Measurements from ENCODE around the gene SPATA33. TPM values are rescaled to one million over a fixed set of nuclear protein-coding genes. Genes with fewer than 3 reads are reported as not detected.
A peak's percentile ranks its signal among the peaks of the same experiment; 100 is the strongest.

Gene SPATA33
- 10 to 100 TPM in 1 of 2 donors, 1 to 10 TPM in 1; 8.3 to 10.1 TPM for total RNA-seq
- total RNA-seq: 9.4 to 10.9 reads per million in 2 donors

DNA sequence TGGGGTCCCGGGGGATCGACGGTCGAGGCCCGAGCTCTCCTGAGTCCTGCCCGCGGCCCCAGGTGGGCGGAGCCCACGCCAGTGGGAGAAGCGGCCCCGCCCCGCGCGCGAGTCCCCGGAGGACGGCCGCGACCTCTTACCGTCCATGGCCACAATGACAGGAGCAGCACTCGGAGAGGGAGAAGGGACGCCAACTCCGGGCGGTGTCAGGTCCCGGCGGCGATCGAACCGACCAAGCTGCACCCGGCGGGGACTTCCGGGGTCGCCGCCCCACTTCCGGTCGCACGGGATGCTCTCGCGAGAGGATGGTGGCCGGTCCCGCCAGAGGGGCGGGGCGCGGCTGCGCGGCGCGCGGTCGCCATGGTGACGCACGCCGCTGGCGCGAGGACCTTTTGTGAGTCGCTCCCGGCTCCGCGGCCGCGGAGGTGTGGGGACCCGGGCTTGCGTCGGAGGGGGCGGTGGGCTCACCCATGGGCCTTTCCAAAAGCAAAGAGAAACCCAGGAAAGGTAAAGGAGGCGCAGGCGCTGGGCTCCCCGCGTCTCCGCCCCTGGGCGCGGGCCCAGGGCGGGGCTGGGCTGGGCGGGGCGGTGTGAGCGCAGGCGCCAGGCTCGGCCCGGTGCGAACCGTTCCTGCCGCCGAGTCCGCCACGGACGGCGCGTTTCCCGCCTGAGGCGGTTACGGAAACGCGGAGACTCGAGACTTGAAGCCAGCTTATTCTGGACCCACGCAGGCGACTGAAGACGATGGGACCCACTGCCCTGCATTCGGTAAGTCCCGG is at the start of gene SPATA33, which contains the start of gene CHMP1A:
Gene SPATA33, plus strand, starts transcription at position 395 of the 779 bp plus-strand sequence. Its CDS starts 76 bp downstream, at position 471.
Gene CHMP1A, minus strand, starts transcription at position 267 of the 779 bp plus-strand sequence. Its CDS starts 120 bp downstream, at position 147.
- H3K9me3 ChIP-seq (ENCODE audit: control insufficient read depth, low read length, poor library complexity, severe bottlenecking): no peaks in the 10 kb centered on the region
- H3K27me3 Mint-ChIP-seq: no peaks in the 10 kb centered on the region
- DNase-seq (peak; percentile 91 to 93 (median 91)), ATAC-seq (peak; percentile 89)
- peak within 1 kb of the TSS; percentile 91 for H3K4me3 Mint-ChIP-seq
- peak within 1 kb of the TSS; percentile 69 for H3K27ac Mint-ChIP-seq
- H3K36me3 Mint-ChIP-seq (ENCODE audit: low read depth): no peaks in the 10 kb centered on the region
- peaks cover 24% of the 10 kb centered on the region for H3K4me1 Mint-ChIP-seq

- H3K36me3 Mint-ChIP-seq (ENCODE audit: low read depth): no peaks in the 10 kb centered on the region
- no peak overlapping the region for H3K27ac Mint-ChIP-seq
- no peak for ATAC-seq
Observed at GRCh38 chr16:89607937-89608740, 49.5 kb upstream of the SPATA33 start.

GRCh38 chr16:89610108-89610453 is 47.6 kb upstream of the SPATA33 start:
- Mint-ChIP-seq H3K4me3 (no peak overlapping the region), H3K4me1 (no peaks in the 10 kb centered on the region), H3K36me3 (ENCODE audit: low read depth) (no peaks in the 10 kb centered on the region), H3K27me3 (no peaks in the 10 kb centered on the region), H3K27ac (no peak overlapping the region)
- ATAC-seq (no peak), DNase-seq (no peak)
- no peaks in the 10 kb centered on the region for H3K9me3 ChIP-seq (ENCODE audit: control insufficient read depth, low read length, poor library complexity, severe bottlenecking)

More at GRCh38 chr16:89607937-89608740, 49.5 kb upstream of the SPATA33 start:
- no peaks in the 10 kb centered on the region for H3K27me3 Mint-ChIP-seq
- H3K9me3 ChIP-seq (ENCODE audit: control insufficient read depth, low read length, poor library complexity, severe bottlenecking): no peaks in the 10 kb centered on the region
- no peak for DNase-seq
- H3K4me3 Mint-ChIP-seq: no peak overlapping the region
- H3K4me1 Mint-ChIP-seq: peaks cover under 1% of the 10 kb centered on the region

DNA sequence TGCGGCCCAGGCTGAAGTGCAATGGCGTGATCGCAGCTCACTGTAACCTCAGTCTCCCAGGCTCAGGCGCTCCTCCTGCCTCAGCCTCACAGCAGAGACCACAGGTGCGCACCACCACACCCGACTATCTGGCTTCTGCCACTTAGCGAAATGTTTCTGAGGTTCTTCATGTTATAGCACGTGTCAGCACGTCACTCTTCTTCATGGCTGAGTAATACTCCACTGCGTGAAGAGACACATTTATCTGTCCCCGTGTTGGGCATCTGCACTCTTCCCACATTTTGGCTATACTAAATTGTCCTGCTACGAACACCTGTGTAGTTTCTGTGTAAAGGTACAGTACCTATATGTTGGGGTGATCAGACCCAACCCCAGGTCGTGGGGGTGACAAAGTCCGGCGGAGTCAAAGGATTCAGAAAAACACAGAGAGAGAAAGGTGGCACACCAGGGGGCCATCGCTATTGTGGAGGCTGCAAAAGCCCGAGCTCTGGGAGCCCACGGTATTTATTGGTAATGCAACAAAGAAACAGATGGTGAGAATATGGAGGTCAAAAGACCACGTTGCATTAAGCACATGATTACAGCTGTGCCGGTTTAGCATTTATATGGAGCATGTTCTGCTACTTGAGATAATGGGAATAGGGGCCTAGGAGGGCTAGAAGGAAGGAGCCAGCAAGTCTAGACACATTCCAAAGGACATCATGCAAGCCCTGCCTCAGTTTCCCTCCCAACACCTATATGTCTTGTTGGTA is 45.0 kb upstream of the SPATA33 start:
- ATAC-seq: no peak
- no peaks in the 10 kb centered on the region for H3K27me3 Mint-ChIP-seq

DNA sequence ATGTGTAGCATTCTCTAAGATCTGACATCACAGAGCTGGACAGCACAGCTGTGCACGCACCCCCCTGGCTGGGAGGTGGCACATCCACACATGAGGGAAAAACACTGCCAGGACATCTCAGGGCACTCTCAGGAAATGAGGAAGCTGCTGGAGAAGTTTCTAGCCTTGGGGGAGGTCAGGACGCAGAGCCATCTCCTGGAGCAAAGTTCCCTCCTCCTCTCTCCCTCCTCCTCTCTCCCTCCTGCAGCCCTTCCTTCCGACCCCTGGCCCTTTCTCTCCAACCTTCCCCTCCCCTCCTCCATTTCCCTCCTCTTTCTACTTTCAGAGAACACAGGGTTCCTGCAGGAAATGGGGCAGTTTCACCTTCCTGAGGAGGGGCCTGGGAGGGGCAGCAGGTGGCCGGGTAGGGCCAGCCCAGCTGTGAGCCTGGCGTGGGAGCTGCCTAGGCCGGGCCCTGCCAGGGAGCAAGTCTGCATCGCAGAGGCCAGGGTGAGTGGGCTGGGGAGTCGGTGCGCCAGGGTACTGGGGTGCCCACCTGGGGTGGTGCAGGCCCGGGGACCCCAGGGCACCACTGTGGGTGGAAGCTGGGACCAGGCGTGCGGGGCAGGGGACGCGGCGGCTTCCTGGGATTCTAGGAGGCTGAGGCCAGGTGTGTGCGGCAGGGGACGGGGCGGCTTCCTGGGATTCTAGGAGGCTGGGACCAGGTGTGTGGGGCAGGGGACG is 44.2 kb upstream of the SPATA33 start, which contains the start of gene DPEP1:
Gene DPEP1, plus strand, starts transcription at position 412 of the 723 bp plus-strand sequence. CDS start 16,769 bp downstream, outside the sequence.
- no peak within 1 kb of the TSS for H3K4me3 Mint-ChIP-seq
- peaks cover 5% of the 10 kb centered on the region for H3K4me1 Mint-ChIP-seq
- no peak within 1 kb of the TSS for H3K27ac Mint-ChIP-seq
- ATAC-seq: no peak
- no peaks in the 10 kb centered on the region for H3K36me3 Mint-ChIP-seq (ENCODE audit: low read depth)
- H3K9me3 ChIP-seq (ENCODE audit: control insufficient read depth, low read length, poor library complexity, severe bottlenecking): no peaks in the 10 kb centered on the region
- no peak for DNase-seq
- H3K27me3 Mint-ChIP-seq: no peaks in the 10 kb centered on the region

More for the DNA sequence above, 45.0 kb upstream of the SPATA33 start:
- Mint-ChIP-seq H3K4me3 (no peak overlapping the region), H3K4me1 (peaks cover 5% of the 10 kb centered on the region), H3K36me3 (ENCODE audit: low read depth) (no peaks in the 10 kb centered on the region), H3K27ac (no peak overlapping the region)
- DNase-seq: no peak
- no peaks in the 10 kb centered on the region for H3K9me3 ChIP-seq (ENCODE audit: control insufficient read depth, low read length, poor library complexity, severe bottlenecking)

GRCh38 chr16:89613954-89614459 is 43.6 kb upstream of the SPATA33 start:
- H3K27ac Mint-ChIP-seq: no peak overlapping the region
- no peaks in the 10 kb centered on the region for H3K9me3 ChIP-seq (ENCODE audit: control insufficient read depth, low read length, poor library complexity, severe bottlenecking)
- ATAC-seq: no peak
- H3K4me3 Mint-ChIP-seq: no peak overlapping the region
- peaks cover 5% of the 10 kb centered on the region for H3K4me1 Mint-ChIP-seq
- H3K27me3 Mint-ChIP-seq: no peaks in the 10 kb centered on the region
- no peak for DNase-seq
- H3K36me3 Mint-ChIP-seq (ENCODE audit: low read depth): no peaks in the 10 kb centered on the region

GRCh38 chr16:89615176-89615575 is 42.5 kb upstream of the SPATA33 start:
- no peak for DNase-seq
- no peaks in the 10 kb centered on the region for H3K9me3 ChIP-seq (ENCODE audit: control insufficient read depth, low read length, poor library complexity, severe bottlenecking)
- H3K36me3 Mint-ChIP-seq (ENCODE audit: low read depth): no peaks in the 10 kb centered on the region
- no peak for ATAC-seq
- H3K4me3 Mint-ChIP-seq: no peak overlapping the region
- peaks cover 5% of the 10 kb centered on the region for H3K4me1 Mint-ChIP-seq
- H3K27ac Mint-ChIP-seq: no peak overlapping the region
- H3K27me3 Mint-ChIP-seq: no peaks in the 10 kb centered on the region

- Mint-ChIP-seq H3K4me1 (peaks cover 5% of the 10 kb centered on the region), H3K4me3 (no peak overlapping the region), H3K27ac (no peak overlapping the region), H3K27me3 (no peaks in the 10 kb centered on the region), H3K36me3 (ENCODE audit: low read depth) (no peaks in the 10 kb centered on the region)
- no peaks in the 10 kb centered on the region for H3K9me3 ChIP-seq (ENCODE audit: control insufficient read depth, low read length, poor library complexity, severe bottlenecking)
- ATAC-seq: peak; percentile 16
- DNase-seq: no peak
Observed at GRCh38 chr16:89615596-89616090, 42.0 kb upstream of the SPATA33 start.

- peak; percentile 35 for ATAC-seq
- no peak for DNase-seq
- no peaks in the 10 kb centered on the region for H3K9me3 ChIP-seq (ENCODE audit: control insufficient read depth, low read length, poor library complexity, severe bottlenecking)
- Mint-ChIP-seq H3K27me3 (peaks cover under 1% of the 10 kb centered on the region), H3K4me1 (peaks cover 5% of the 10 kb centered on the region), H3K4me3 (no peak overlapping the region), H3K36me3 (ENCODE audit: low read depth) (no peaks in the 10 kb centered on the region), H3K27ac (no peak overlapping the region)
Observed at GRCh38 chr16:89616623-89617022, 41.0 kb upstream of the SPATA33 start.

DNA sequence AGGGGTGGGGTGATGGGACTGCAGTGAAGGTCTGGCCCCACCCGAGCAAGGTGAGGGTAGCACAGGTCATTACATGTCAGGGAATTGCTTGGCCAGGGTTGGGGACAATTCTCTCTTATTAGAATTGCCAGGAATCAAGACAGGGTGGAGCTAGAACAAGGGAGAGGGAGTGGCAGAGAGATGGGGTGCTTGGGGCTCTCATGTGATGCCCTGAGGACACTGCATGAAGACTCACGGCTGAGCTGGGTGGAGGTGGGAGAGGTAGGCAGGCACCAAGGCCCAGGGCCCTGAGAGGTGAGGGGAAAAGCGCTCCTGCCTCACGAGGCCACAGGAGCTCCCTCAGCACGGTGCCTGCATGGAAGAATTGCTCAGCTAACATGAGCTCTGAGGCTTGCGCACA is 40.6 kb upstream of the SPATA33 start:
- DNase-seq (no peak), ATAC-seq (peak; percentile 23)
- Mint-ChIP-seq H3K36me3 (ENCODE audit: low read depth) (no peaks in the 10 kb centered on the region), H3K27me3 (peaks cover 5% of the 10 kb centered on the region), H3K4me1 (peaks cover 5% of the 10 kb centered on the region), H3K4me3 (no peak overlapping the region), H3K27ac (no peak overlapping the region)
- H3K9me3 ChIP-seq (ENCODE audit: control insufficient read depth, low read length, poor library complexity, severe bottlenecking): no peaks in the 10 kb centered on the region

- peaks cover 5% of the 10 kb centered on the region for H3K4me1 Mint-ChIP-seq
- ATAC-seq (no peak), DNase-seq (no peak)
- no peaks in the 10 kb centered on the region for H3K9me3 ChIP-seq (ENCODE audit: control insufficient read depth, low read length, poor library complexity, severe bottlenecking)
- peaks cover 8% of the 10 kb centered on the region for H3K27me3 Mint-ChIP-seq
- H3K4me3 Mint-ChIP-seq: no peak overlapping the region
- H3K27ac Mint-ChIP-seq: no peak overlapping the region
- no peaks in the 10 kb centered on the region for H3K36me3 Mint-ChIP-seq (ENCODE audit: low read depth)
Observed at GRCh38 chr16:89618109-89618998, 39.3 kb upstream of the SPATA33 start.
